ENCODE measurements around the gene PTPRK.

Gene PTPRK

GRCh38 chr6:128069188-128069587, 451.2 kb downstream of the PTPRK start:
- peak; percentile 32 for DNase-seq (ENCODE audit: low spot score)

DNA sequence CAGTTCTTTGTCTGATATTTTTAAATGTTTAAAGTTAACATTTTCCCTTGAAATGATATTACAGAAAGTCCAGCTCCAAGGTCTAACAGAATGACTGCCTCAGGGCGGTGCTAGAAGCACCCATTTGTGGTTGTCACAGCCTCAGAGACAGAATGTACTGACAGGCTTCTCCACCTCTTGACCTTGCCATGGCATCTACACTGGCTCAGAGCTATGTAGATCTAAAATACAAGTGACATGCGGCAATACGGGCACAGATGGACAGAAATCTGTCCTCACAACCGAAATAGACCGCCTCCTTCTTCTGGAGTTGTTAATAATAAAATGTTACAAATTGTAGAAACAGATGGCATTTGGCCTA, 452.3 kb downstream of the PTPRK start:
- DNase-seq (ENCODE audit: low spot score), result no peak

DNA sequence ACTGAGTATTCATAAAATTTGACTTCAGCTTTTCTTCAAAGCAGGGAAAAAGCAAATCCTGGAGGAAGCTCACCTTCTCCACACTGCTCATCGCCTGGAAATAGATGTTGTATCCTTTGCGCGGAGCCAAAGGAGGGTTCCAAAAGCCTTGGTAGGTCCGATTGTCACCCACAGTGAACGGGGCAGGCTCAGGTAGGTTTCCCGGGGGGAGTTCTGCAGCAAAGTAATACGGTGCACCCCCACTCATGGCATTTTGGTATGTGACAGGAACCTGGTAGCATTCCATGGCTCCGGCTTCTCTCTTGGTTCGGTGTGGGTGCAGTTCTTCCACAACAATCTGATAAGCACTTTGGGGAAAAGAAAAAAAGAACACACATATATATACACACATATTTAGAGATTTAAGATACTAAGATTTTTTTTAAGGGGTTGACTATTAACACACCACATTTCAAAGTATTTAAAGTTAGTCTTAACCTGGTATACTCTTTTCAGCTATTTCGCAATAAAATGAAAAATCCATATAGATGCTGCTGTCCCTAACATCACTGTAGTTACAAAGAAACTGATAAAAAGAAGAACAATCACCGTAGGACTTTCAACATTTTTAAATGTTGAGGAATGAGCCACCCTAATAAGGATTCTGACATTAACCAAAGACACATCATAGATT, 452.8 kb downstream of the PTPRK start:
- no peak for DNase-seq (ENCODE audit: low spot score)

- DNase-seq (ENCODE audit: low spot score), result no peak
Measured at GRCh38 chr6:128065072-128065471, 455.3 kb downstream of the PTPRK start.

DNA sequence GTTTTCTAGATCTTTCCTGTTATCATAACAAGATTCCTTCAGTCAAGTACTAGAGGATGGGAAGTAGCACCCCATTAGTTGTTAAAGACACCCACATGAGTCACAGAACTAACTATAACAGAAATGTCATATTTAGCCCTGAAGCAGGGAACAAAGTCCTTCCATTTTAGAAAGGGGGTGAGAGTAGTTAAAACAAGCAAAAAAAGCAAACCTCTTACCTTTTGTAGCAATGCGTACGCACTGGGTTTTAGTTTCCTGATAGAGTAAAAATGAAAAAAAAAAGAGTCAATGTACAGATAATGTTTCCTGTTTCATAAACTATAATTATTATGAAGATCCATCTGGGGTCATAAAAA, 455.9 kb downstream of the PTPRK start:
- no peak for DNase-seq (ENCODE audit: low spot score)

GRCh38 chr6:128063850-128064539, 456.4 kb downstream of the PTPRK start:
- no peak for DNase-seq (ENCODE audit: low spot score)

DNA sequence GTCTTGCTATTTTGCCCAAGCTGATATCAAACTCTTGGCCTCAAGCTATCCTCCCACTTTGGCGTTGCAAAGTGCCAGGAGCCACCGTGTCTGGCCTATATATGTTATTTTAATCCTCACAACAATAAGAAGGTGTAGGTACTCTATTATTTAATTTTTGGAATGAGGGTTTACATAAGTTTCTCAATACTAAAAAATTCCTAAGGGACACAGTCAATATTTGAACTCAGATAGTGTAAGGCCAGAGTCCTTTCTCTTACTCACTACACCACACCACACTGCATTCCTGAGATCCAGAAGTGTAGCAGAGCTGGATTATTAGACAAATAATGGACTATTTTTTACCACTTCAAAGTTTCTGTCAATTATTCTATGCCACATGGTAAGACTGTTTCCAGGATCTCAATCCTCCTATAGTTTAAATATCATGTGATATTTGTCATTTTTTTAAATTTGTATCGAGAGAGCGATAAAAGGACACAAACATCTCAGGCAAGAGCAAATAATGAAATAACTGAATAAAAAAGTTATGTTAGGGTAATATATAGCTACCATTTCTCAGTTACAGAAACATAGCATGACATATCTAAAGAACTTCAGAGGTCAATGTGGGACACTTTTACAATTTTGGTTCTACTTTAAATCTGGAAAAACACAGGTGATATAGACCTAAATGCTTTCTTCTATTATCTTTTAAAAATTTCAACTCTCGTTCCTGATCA, 457.4 kb downstream of the PTPRK start:
- DNase-seq (ENCODE audit: low spot score), result peak; percentile 9

DNA sequence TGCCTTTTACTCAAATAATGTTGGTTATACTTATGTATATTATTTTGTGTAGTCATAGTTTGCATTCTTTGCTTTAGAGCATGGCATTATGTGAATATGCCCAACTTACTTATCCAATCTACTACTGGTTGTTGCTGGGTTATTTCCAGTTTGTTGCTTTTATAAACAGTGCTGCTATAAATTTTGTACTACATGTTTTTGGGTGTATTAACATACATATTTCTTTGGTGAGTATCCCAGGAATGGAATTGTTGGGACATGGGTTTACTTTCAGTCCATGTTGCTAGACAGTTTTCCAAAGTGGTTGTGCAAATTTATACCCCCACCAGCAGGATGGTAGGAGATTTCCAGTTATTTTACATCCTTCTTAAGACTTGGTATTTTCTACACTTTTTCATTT, 462.5 kb downstream of the PTPRK start:
- DNase-seq (ENCODE audit: low spot score), result peak; percentile 19

DNA sequence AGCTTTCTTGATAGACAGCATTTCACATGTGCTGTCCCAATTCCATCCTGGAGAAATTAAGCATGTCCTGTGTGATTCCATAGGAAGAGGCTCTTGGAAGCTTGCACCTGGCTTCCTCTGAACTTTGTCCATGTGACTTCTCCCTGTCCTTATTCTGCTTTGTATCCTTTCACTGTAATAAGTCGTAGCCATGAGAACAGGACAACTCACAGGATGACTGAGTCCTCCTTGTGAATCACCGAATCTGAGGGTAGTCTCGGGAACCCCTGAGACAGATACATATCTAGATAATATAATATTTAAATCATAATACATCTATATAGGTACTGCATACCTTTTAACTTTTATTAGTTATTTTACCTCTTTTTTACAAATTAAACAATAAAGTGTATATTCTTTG, 462.9 kb downstream of the PTPRK start:
- DNase-seq (ENCODE audit: low spot score), result peak; percentile 3

DNA sequence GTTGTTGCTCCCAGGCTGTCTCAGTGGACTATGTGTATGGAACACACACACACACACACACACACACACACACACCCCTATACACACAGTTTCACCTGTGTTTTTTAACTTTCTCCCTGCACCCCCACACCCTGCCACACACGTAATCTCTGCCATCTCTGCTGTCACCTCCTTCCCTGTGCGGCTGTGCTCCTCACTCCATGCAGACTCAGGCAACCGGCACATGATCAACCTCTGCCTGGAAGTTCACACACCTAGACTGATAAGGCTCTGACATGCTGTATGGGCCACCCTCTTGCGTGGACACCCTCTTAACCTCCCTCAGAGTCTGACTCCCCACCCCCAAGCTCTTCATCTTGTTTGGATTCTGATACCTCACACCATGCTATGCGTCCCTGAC, 467.3 kb downstream of the PTPRK start:
- no peak for DNase-seq (ENCODE audit: low spot score)

DNA sequence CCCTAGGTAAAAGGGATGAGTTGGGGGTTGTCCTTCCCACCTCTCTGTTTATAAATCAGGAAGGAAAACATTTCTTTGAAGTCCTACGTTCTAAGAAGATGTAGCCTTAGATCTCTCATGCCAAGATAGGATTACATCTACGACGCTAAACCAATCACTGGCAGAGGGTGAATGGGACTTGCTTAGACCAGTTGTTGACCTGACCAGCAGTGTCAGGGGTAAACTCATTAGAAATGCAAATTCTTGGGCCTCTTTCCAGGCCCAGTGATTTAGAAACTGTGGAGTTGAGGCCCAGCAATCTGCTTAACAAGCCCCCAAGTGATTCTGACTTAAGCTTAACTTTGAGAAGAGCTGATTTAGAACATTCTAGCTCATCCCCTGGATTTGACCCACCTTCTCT, 472.4 kb downstream of the PTPRK start:
- DNase-seq (ENCODE audit: low spot score), result no peak

GRCh38 chr6:128046033-128046432, 474.4 kb downstream of the PTPRK start:
- no peak for DNase-seq (ENCODE audit: low spot score)

- DNase-seq (ENCODE audit: low spot score), result no peak
Measured at GRCh38 chr6:128039543-128039942, 480.9 kb downstream of the PTPRK start.

DNA sequence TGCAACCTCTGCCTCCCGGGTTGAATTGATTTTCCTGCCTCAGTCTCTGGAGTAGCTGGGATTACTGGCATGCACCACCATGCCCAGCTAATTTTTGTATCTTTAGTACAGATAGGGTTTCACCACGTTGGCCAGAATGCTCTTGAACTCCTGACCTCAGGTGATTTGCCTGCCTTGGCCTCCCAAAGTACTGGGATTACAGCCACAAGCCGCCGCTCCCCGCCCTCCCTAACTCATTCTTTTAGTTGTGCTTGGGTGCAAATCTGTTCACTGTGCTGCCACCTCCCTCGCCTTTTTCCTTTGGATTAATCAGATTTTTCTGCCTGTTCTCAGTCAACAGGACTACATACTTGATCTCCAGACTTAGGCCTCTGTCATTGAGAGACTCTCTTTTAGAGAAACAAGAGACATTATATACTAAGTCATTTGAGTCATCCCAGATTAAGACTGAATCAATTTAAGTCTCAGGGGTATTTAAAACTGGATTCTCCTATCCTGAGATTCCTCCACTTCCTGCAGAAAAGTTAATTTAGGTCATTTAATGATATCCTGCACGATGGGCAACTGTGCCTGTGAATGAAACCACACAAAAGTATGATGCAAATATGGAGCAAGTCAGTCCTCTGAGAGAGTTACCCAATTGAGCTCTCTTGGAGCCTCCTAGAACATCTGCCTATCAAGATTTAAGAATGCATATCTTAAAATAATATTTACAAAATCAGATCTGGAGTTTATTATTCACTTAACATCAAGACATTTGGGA, 483.4 kb downstream of the PTPRK start:
- DNase-seq (ENCODE audit: low spot score), result no peak

DNA sequence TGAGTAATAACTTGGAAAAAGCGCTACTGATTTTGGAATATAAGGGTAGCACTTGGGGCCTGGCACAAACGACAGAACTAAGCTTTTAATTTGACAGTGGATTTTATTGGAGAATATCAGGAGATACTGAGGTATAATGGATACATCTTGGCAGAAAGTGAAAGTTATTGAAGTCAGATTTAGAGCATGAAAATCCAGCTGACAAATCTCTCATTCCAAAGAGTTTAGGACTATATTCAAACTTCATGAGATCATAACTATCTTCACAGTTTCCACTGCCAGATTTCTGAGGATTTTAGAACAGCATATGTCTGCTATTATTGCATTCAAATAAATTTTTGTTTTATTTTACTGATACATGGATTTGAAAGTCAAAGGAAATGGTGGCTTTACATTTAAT, 487.2 kb downstream of the PTPRK start:
- no peak for DNase-seq (ENCODE audit: low spot score)

DNA sequence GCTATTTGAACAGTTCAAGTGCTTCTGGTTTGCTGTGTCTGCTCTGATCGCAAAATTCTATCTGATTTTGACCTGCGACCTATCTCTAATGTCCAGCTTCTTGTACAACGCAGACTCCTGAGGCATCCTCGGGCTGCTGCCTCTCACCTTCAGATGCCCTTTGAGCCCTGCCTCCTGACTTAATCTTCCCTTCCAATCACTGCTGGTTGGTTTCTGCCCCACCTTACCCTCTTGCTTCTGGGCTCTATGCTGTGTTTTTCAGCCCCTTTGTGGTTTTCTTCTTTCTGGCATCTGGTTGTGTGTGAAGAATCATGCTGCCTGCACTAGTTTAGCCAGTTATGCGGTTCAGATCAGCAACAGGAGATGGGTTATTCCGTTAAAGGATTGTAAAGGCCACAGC, 488.4 kb downstream of the PTPRK start:
- no peak for DNase-seq (ENCODE audit: low spot score)

DNA sequence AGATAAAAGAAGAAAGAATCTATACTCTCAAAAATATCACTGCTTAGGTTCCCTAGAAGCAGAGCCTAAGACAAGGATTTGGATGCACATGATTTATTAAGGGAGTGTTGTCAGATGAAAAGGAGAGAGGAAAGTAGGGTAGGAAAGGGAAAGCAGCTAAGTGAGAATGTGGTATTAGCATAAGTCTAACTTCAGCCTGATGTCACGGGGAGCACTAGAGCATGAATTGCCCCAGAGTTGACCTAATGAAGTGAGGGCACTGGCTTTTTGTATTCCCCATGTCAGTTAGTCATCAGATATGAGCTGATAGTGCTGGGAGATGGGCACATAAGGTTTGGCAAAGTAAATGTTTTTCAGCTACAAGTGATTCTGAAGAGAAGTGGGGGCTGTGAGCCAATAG, 490.6 kb downstream of the PTPRK start:
- no peak for DNase-seq (ENCODE audit: low spot score)

- no peak for DNase-seq (ENCODE audit: low spot score)
Measured at GRCh38 chr6:128028183-128028582, 492.2 kb downstream of the PTPRK start.

- no peak for DNase-seq (ENCODE audit: low spot score)
Measured at GRCh38 chr6:128025478-128025877, 494.9 kb downstream of the PTPRK start.

DNA sequence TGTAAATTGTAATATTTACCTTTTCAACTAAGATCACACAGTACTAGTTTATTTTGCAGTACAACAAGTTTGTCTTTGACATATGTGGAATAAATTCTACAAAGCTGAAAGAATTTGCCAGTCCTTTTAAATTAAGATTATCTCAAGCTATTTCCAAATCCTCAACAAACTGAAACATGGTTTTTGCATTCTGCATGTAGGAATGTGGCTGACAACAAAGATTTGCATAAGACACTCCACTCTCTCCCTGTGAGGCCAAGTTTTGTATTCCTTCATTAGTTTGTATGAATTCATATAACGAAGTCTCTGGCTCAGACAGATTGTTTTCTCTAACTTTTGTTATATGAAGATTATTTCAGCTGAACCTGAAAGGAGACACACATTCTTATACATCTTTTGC, 495.4 kb downstream of the PTPRK start:
- DNase-seq (ENCODE audit: low spot score), result no peak

- no peak for DNase-seq (ENCODE audit: low spot score)
Measured at GRCh38 chr6:128024046-128024445, 496.4 kb downstream of the PTPRK start.

GRCh38 chr6:128018821-128019220, 501.6 kb downstream of the PTPRK start:
- DNase-seq (ENCODE audit: low spot score), result no peak

GRCh38 chr6:128017288-128017687, 503.1 kb downstream of the PTPRK start:
- no peak for DNase-seq (ENCODE audit: low spot score)

Measured in AG08395 (cell line).